Measurements from ENCODE around the gene LMBR1. TPM values are rescaled to one million over a fixed set of nuclear protein-coding genes. Genes with fewer than 3 reads are reported as not detected.
"Not testable (repeated sequence)": the region's sequence is repeated elsewhere in the genome, so short reads cannot be mapped to it uniquely, and the experiment has no call there.

Gene LMBR1
- polyA plus RNA-seq, 5 donors = 45.7 to 68.3 (median 63.6) TPM

- not testable (repeated sequence) for DNase-seq
These were observed 89.3 kb downstream of the LMBR1 start for GRCh38 chr7:156803656-156804055.

GRCh38 chr7:156802214-156802613 lies 90.8 kb downstream of the LMBR1 start:
- DNase-seq = no peak

GRCh38 chr7:156795415-156795814 lies 97.6 kb downstream of the LMBR1 start:
- no peak for DNase-seq

GRCh38 chr7:156793334-156793733 lies 99.6 kb downstream of the LMBR1 start:
- no peak for DNase-seq

GRCh38 chr7:156792611-156793010 lies 100.4 kb downstream of the LMBR1 start:
- no peak for DNase-seq

GRCh38 chr7:156791241-156791640 lies 101.7 kb downstream of the LMBR1 start:
- no peak for DNase-seq

GRCh38 chr7:156790264-156790663 lies 102.7 kb downstream of the LMBR1 start:
- DNase-seq = no peak

GRCh38 chr7:156785998-156786543 lies 106.9 kb downstream of the LMBR1 start:
- no peak for DNase-seq

GRCh38 chr7:156783864-156784263 lies 109.1 kb downstream of the LMBR1 start:
- no peak for DNase-seq

GRCh38 chr7:156781972-156782371 lies 111.0 kb downstream of the LMBR1 start:
- no peak for DNase-seq

- DNase-seq = no peak
These were observed 112.1 kb downstream of the LMBR1 start for GRCh38 chr7:156780724-156781455.

- no peak for DNase-seq
These were observed 114.3 kb downstream of the LMBR1 start for GRCh38 chr7:156778668-156779067.

- no peak for DNase-seq
These were observed 114.8 kb downstream of the LMBR1 start for GRCh38 chr7:156778201-156778600.

GRCh38 chr7:156777364-156778069 lies 115.5 kb downstream of the LMBR1 start:
- DNase-seq = no peak

- no peak for DNase-seq
These were observed 116.5 kb downstream of the LMBR1 start for GRCh38 chr7:156776527-156776926.

- DNase-seq = no peak
These were observed 119.0 kb downstream of the LMBR1 start for GRCh38 chr7:156773966-156774365.

GRCh38 chr7:156772725-156773124 lies 120.3 kb downstream of the LMBR1 start:
- DNase-seq = no peak

GRCh38 chr7:156768698-156769472 lies 124.1 kb downstream of the LMBR1 start:
- DNase-seq = no peak

GRCh38 chr7:156766666-156767065 lies 126.3 kb downstream of the LMBR1 start:
- DNase-seq = no peak

GRCh38 chr7:156765901-156766656 lies 126.9 kb downstream of the LMBR1 start:
- DNase-seq = no peak

- no peak for DNase-seq
These were observed 128.2 kb downstream of the LMBR1 start for GRCh38 chr7:156764766-156765165.
